GM19193 (cell line): ENCODE data around the gene CEBPE.

Experiments
- POLR2A ChIP-seq: IDR thresholded peaks from 4 replicates; pipeline ENCODE4 v1.6.1; 2011; ENCODE audit not compliant: insufficient read depth, insufficient read length; ENCODE audit errors: extremely low read depth

Gene CEBPE

GRCh38 chr14:23149745-23150144 is 30.7 kb upstream of the CEBPE start:
- TF ChIP-seq POLR2A, result no peak

DNA sequence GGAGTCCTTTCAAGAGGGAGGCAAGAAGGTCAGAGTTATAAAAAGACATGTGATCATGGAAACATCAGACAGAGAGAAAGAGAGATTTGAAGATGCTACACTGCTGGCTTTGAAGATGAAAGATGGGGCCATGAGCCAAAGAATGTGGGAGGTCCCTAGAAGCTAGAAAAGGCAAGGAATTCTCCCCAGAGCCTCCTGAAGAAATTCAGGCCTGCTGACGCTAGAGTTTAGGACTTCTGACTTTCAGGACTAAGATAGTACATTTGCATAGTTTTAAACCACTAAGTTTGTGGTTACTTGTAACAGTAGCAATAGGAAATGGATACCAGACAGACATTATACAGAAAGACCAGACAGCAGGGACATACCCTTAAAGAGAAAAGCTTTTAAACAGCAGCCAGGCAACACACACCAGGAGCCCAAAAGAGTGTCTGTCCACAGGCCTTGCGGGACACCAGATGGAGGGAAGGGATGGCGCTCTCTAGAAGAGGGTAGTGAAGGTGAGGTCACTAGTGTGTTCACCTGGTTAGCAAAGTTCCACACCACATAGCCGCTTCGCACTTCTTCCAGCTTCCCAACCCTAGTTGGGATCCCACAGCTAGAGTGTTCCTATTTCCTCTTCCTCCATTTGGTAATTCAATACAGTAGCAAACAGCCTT is 29.7 kb upstream of the CEBPE start:
- TF ChIP-seq POLR2A, result no peak

GRCh38 chr14:23147676-23148075 is 28.6 kb upstream of the CEBPE start:
- TF ChIP-seq POLR2A, result no peak

- no peak for TF ChIP-seq POLR2A
These were observed 27.9 kb upstream of the CEBPE start for GRCh38 chr14:23146980-23147379.

- TF ChIP-seq POLR2A, result no peak
These were observed 27.4 kb upstream of the CEBPE start for GRCh38 chr14:23146351-23146910.

GRCh38 chr14:23145794-23146350 is 26.8 kb upstream of the CEBPE start:
- TF ChIP-seq POLR2A, result no peak

- TF ChIP-seq POLR2A, result no peak
These were observed 24.9 kb upstream of the CEBPE start for GRCh38 chr14:23143911-23144310.

- TF ChIP-seq POLR2A, result no peak
These were observed 23.8 kb upstream of the CEBPE start for GRCh38 chr14:23142826-23143225.

GRCh38 chr14:23141706-23142444 is 22.8 kb upstream of the CEBPE start:
- TF ChIP-seq POLR2A, result no peak

GRCh38 chr14:23140371-23140770 is 21.3 kb upstream of the CEBPE start:
- TF ChIP-seq POLR2A, result no peak

- TF ChIP-seq POLR2A, result no peak
These were observed 20.8 kb upstream of the CEBPE start for GRCh38 chr14:23139874-23140273.

DNA sequence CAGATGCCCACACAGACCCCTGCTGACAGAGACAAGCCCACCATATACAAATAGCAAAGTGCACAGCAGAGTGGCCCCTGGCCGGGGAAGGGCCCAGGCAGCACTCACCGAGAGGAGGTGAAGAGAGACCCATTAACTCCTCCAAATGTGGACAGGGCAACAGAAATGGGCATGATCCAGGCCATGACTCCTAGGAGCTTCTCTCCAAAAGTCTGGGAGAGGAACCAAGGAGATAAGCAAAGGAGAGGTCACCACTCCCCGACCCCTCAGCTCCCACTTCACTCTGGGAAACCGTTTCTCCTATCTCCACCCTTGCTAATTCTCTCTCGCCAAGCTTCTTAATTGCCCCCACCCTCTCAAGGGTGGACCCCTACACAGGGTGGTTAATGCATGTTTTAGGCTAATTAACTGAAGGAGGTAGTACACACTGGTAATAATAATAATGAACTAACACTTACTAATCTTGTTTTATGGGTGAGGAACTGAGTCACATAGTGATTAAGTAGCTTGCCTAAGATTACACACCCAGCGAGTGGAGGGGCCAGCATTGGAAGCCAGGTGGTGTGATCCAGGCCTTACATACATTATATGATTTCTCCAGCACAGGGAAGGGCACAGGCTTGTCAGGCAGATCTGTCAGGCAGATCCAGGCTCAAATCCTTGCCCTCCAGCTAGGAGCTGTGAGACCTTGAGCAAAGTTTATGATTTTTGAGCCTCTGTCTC is 18.9 kb upstream of the CEBPE start:
- TF ChIP-seq POLR2A, result no peak

DNA sequence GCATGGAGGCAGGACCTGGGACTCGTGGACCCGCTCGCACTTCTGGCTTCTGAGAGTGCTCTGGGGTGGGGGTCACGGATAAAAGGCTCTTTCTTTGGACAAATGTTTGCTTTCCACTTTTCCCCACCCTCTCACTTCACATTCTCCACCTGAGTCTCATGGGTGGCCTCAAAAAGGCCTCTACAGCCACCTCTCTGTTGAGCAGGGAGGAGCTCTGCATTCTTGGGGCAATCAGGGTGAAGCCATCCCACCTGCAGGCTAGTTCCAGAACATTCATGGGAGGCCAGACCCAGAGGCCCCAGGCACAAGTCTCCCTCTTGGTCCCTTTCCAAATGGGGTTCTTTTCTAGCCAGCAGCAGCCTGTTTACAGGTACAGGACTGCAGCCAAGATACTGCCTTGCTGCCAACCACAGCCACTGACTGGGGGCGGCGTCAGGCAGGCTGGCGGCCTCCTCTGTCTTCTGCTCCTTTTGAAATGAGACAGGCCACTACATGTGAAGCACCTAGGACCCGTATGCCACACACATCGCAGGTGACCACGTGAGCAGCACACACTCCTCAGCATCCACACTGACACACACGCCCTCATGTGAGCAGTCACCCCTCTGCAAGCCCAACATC is 18.2 kb upstream of the CEBPE start:
- no peak for TF ChIP-seq POLR2A

DNA sequence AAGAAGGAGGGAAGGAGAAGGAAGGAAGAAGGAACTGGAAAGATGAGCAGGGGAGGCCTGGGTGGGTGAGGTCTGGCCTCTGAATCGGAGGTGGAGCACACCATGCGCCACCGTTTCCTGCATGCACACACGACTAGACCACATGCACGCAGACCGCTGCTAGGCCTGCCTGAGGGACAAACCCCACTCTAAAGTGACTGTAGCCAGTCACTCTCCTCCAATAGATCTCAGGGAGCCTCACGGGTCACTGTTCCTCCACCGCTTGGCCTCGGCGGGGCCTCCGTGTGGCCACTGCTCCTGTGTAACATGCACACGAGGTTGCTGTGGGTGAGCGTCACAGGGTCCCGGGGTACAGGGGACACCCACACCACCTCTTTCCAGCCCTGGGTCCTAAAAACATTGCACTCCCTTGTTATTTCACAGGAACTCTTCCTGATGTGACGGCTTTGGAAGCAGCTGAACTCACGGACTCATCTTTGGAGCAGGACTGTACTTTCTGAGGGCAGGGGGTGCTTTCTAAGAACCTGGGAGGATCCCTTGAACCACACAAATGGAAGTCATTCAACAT is 17.6 kb upstream of the CEBPE start:
- no peak for TF ChIP-seq POLR2A
